ENCODE results near the gene CCDC186. TPM values are rescaled to one million over a fixed set of nuclear protein-coding genes. Genes with fewer than 3 reads are reported as not detected.

Gene CCDC186
- total and polyA plus RNA-seq, 2 of the 13 experiments (the other 11 are each of a cell fraction or from before 2014, with no cell fraction given): 4.2 to 11.8 TPM

DNA sequence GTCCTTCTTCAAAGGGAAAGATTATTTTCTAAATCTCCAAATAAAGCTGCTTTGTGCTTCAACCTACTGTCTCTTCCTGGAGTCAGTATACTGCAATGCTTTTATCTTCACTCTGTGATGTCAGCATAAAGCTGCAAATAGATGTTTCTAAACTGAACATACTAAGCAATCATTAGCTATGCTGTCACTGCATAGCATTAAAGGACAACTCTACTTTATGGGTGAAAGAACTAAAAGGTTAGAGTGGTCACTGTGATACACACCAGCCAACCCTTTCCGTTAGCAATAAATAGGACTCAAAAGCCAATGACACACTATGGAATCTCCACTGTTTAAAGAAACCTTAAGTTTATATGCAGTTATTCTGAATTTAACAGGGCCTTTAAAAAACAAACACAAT, 1.8 kb downstream of the CCDC186 start (continued):
- TF ChIP-seq, protein P1, sequence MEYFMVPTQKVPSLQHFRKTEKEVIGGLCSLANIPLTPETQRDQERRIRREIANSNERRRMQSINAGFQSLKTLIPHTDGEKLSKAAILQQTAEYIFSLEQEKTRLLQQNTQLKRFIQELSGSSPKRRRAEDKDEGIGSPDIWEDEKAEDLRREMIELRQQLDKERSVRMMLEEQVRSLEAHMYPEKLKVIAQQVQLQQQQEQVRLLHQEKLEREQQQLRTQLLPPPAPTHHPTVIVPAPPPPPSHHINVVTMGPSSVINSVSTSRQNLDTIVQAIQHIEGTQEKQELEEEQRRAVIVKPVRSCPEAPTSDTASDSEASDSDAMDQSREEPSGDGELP (IDR thresholded peaks at IDR 0.05; ENCODE audit: borderline replicate concordance, low read depth): no peak
- no peak for TF ChIP-seq ATM (IDR thresholded peaks at IDR 0.05; ENCODE audit: borderline replicate concordance)
- TF ChIP-seq ATAD3A (CRISPR knock-in tag; IDR thresholded peaks at IDR 0.05): no peak
- no peak for TF ChIP-seq ZNF564 (CRISPR knock-in tag; IDR thresholded peaks at IDR 0.05)

DNA sequence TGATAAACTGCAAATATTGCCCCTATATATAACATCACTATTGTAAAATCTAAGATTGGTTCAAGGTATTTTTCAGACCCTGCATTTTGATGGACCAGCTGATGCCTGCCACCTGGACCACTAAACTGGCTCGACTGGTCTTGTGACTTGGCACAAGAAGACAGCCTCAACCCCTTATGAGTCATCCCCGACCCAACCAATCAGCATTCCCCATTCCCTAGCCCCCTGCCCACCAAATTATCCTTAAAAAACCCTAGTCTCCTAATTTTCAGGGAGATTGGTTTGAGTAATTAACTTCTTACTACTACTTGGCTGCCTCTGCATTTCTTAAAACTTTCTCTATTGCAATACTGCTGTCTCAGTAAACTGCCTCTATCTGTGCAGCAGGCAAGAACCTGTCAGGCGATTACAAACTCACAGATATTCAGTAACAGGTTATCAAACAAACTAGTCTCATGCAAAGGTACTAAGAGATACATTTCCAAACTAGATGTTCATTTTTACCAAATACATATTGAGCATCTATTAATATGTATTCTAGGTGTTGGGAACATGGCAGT, 5.5 kb downstream of the CCDC186 start:
- Histone ChIP-seq H4K20me1 (ENCODE audit: insufficient read depth, low read length) (no peaks in the 10 kb centered on the region), H3K9ac (ENCODE audit: insufficient read depth, low read depth, low read length) (no peak overlapping the region), H3K9me3 (ENCODE audit: low read length) (peaks cover 9% of the 10 kb centered on the region), H3K79me2 (ENCODE audit: insufficient read depth, low read length) (peaks cover 57% of the 10 kb centered on the region), H3K4me3 (replicated peaks in 1 of 3; ENCODE audit: insufficient read depth in 1 of 3, low read depth in 2 of 3, low read length in 3 of 3) (no peak overlapping the region), H3K27me3 (ENCODE audit: control insufficient read depth in 1 of 2, insufficient read depth in 2 of 2, low read length in 2 of 2) (no peaks in the 10 kb centered on the region; a peak in 2 of 5 replicates), H3K36me3 (replicated peaks in 1 of 2; ENCODE audit: control insufficient read depth in 1 of 2, insufficient read depth in 2 of 2, low read length in 2 of 2) (peaks cover 0 to 2% of the 10 kb centered on the region in 2 experiments; a peak in 1 of 5 replicates), H3K27ac (ENCODE audit: extremely low read length, insufficient read depth, low read length) (no peak overlapping the region), H2AFZ (ENCODE audit: low read length) (no peak overlapping the region), H3K4me1 (ENCODE audit: insufficient read depth, low read length) (peaks cover 22% of the 10 kb centered on the region), H3K4me2 (ENCODE audit: low read depth, low read length) (no peak overlapping the region)
- DNase-seq (ENCODE audit: low spot score) (no peak), FAIRE-seq (no peak), ATAC-seq (no peak)
- no TSS peak for BruUV-seq (replicated peaks)
- in situ Hi-C loops (cut with HindIII; ENCODE audit: extremely low pct_ligation_motif_present, low pct_unique_long_range_greater_than_20kb) (no loop called here), intact Hi-C loops (cut with micrococcal nuclease; ENCODE audit: unreplicated experiment) (no loop called here)
- TF ChIP-seq ISL2 (CRISPR knock-in tag; IDR thresholded peaks at IDR 0.05) (no peak), ZNF776 (CRISPR knock-in tag; IDR thresholded peaks at IDR 0.05) (no peak), RXRA (CRISPR knock-in tag; IDR thresholded peaks at IDR 0.05) (no peak), ZNF772 (CRISPR knock-in tag; IDR thresholded peaks at IDR 0.05) (no peak), POLR2A (IDR thresholded peaks at IDR 0.05; ENCODE audit: insufficient read depth in 1 of 2, low read depth in 2 of 2, low read length in 2 of 2) (no peak)
- TF ChIP-seq, protein P2, sequence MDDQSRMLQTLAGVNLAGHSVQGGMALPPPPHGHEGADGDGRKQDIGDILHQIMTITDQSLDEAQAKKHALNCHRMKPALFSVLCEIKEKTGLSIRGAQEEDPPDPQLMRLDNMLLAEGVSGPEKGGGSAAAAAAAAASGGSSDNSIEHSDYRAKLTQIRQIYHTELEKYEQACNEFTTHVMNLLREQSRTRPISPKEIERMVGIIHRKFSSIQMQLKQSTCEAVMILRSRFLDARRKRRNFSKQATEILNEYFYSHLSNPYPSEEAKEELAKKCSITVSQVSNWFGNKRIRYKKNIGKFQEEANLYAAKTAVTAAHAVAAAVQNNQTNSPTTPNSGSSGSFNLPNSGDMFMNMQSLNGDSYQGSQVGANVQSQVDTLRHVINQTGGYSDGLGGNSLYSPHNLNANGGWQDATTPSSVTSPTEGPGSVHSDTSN (CRISPR knock-in tag; IDR thresholded peaks at IDR 0.05; ENCODE audit: borderline replicate concordance): no peak
- TF ChIP-seq, protein P3, sequence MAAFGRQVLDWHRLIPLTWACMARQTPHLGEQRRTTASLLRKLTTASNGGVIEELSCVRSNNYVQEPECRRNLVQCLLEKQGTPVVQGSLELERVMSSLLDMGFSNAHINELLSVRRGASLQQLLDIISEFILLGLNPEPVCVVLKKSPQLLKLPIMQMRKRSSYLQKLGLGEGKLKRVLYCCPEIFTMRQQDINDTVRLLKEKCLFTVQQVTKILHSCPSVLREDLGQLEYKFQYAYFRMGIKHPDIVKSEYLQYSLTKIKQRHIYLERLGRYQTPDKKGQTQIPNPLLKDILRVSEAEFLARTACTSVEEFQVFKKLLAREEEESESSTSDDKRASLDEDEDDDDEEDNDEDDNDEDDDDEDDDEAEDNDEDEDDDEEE (CRISPR knock-in tag; IDR thresholded peaks at IDR 0.05): no peak
- TF ChIP-seq, protein P4, sequence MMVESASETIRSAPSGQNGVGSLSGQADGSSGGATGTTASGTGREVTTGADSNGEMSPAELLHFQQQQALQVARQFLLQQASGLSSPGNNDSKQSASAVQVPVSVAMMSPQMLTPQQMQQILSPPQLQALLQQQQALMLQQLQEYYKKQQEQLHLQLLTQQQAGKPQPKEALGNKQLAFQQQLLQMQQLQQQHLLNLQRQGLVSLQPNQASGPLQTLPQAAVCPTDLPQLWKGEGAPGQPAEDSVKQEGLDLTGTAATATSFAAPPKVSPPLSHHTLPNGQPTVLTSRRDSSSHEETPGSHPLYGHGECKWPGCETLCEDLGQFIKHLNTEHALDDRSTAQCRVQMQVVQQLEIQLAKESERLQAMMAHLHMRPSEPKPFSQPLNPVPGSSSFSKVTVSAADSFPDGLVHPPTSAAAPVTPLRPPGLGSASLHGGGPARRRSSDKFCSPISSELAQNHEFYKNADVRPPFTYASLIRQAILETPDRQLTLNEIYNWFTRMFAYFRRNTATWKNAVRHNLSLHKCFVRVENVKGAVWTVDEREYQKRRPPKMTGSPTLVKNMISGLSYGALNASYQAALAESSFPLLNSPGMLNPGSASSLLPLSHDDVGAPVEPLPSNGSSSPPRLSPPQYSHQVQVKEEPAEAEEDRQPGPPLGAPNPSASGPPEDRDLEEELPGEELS (CRISPR knock-in tag; IDR thresholded peaks at IDR 0.05): no peak
- TF ChIP-seq, protein P5, sequence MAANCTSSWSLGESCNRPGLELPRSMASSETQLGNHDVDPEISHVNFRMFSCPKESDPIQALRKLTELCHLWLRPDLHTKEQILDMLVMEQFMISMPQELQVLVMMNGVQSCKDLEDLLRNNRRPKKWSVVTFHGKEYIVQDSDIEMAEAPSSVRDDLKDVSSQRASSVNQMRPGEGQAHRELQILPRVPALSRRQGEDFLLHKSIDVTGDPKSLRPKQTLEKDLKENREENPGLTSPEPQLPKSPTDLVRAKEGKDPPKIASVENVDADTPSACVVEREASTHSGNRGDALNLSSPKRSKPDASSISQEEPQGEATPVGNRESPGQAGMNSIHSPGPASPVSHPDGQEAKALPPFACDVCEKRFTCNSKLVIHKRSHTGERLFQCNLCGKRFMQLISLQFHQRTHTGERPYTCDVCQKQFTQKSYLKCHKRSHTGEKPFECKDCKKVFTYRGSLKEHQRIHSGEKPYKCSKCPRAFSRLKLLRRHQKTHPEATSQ (CRISPR knock-in tag; IDR thresholded peaks at IDR 0.05; ENCODE audit: borderline replicate concordance): no peak
- ChIA-PET CTCF (ENCODE audit: low intra/inter-chr PET ratio, low total read pairs) (no interaction called here), POLR2A (no interaction called here)
- WGBS (ENCODE audit: low lambda C conversion rate): 89% methylated on average over 3 of the region's 3 CpGs

All from HepG2 (cell line).